HG02973 (cell line): Measurements from ENCODE around the gene CNPY1.

Experiments
- ATAC-seq: cut with Tn5 transposase; IDR thresholded peaks from one replicate; pipeline ENCODE4 v1.9.1; 2021; ENCODE audit warnings: moderate library complexity; ENCODE audit not compliant: unreplicated experiment

The CNPY1 gene

DNA sequence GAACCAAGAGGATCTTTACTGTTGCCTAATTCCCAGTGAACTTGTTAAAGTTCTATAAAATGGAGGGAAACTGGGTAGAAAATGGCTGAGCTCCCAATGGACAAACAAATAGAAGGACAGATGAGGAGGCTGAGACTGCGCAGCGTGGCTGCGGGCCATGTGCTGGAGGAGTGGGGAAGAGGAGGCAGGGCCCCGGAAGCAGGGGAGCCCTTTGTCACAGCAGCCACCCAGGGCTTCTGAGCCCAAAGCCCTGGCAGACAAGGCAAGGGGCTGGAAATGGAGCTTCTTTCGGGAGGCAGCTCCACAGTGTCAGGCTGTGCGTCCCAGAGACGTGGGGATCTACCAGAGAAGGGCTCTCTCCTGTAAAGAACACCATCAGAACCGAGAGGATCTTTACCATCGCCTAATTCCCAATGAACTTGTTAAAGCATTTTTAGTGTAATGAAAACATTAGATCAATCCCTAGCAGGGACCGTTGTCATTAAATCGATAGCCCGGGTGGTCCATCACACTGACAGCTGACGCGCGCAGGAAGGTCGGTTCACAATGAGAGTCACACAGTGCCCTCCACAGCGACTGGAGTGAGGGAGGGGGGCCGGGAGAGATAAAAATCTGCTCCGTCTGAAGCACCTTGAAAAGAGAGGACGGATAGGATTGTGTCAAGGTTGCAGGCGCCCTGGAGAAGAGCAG lies 14.0 kb upstream of the CNPY1 start:
- no peak for ATAC-seq

DNA sequence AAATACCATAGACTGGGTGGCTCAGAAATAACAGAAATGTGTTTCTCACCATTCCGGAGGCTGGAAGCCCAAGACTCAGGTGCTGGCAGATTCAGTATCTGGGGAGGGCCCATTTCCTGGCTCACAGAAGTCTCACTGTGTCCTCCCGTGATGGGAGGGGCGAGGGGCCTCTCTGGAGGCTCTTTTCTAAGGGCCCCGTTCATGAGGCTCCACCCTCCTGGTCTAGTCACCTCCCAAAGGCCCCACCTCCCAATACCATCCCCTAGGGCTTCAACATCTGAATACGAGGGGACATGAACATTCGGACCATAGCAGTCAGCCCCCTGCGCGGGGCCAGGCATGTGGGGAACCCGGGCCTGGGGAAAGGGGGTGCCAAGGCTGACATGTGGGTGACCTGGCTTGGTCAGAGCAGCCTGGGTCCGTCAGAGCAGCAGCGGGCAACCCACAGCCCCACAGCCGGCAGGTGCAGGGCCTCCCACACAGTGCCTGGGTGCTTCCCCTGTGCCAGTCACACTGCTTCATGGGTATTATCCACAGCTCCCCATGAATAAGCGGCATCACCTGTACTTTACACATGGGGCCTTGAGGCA lies 13.3 kb upstream of the CNPY1 start:
- ATAC-seq, result no peak

DNA sequence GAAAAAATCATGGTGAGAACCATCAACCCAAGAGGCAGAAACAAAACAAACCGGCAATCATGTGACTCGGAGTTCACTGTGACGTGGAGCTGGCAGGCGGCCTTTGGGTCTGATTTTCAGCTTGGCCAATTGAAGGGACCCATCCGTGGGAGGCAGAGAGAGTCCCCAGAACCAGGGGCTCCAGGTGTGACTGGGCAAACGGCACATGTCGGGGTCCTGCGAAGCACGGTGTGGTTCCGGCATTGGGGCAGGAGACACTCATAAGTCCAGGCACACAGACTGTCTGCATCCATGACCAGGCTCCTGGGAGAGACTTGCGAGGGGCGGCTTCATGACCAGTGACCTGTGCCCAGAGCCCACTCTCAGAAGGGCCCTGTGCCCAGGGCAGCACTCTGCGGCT lies 12.6 kb upstream of the CNPY1 start:
- no peak for ATAC-seq

DNA sequence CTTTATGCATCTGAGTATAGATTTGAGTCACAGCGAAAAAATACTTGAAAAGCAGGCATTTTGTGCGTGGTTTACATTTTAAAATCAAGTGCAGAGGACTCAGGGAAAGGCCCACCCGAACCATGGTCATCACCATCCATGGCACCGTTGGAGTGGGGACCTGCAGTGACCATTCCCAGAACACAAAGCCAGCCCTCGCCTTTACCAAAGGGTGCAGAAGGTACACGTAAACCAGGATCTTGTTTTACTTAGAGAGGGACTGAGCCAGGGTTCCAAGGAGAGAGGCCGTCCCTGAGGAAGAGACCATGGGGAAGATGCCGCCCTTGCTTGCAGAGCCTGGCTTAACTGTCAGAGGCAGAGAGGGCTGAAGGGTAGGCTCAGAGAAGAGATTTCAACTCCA lies 12.0 kb upstream of the CNPY1 start:
- no peak for ATAC-seq

DNA sequence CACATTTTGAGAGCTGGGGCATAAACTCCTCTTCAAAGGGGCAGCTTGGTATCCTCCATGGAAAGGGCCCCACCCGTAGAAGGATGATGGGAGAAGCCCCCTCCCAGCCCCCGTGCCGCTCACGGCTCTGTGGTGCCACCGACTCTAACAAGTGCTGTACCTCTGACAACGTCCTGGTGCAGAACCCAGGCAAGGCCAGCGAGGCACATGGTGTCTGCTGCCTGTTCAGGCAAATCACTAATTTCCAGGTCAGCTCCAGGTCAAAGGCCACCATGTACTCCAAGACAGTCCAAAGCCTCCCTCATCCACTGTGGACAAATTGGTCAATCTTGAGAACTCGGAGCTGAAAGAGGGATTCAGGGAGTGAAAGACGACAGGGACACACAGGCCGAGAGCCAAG lies 11.4 kb upstream of the CNPY1 start:
- ATAC-seq, result no peak

DNA sequence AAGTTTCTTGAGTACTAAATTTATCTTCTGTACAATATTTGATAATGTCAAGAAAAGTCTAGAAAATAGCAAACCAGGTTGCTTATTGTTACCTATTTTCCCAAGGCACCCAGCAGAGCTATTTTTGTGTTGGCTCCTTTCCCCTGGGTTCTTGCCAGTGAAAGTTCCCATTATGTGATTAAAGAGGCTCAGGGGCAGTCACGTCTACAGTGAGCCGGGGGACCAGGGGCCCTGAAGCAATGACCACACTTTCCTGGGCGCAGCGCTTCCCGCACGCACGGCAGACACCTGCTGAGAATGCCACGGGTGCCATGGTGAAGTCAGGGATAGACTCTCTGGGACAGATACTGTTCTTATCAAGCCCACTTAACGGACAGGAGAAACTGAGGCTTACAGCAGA lies 10.4 kb upstream of the CNPY1 start:
- ATAC-seq, result no peak

DNA sequence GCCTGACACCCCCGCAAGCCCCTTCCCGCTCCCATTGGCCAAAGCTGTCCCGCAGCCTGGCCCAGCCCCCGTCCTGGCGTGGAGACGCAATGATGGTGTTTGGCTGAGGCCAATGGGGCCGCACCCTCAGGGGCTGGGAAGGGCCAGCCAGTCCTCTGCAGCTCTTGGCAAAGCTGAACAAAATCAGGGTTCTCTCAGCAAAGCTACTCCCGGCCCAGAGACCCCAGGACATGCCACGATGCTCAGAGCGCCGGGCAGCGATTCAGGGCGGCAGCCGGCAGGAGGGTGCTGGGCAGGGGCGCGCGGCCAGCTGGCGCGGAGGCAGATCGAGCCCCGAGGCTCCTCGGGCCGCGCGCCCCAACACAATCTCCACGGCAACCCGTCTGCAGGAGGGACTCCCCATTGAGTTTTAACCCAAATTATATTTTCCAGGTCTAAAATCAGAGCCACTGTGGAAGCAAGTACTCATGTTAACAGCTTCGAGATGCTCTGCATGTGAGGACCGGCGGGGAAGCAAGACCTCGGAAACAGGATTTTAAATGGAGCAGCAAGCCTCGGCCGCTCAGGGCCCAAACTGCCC lies 8.8 kb upstream of the CNPY1 start:
- no peak for ATAC-seq

DNA sequence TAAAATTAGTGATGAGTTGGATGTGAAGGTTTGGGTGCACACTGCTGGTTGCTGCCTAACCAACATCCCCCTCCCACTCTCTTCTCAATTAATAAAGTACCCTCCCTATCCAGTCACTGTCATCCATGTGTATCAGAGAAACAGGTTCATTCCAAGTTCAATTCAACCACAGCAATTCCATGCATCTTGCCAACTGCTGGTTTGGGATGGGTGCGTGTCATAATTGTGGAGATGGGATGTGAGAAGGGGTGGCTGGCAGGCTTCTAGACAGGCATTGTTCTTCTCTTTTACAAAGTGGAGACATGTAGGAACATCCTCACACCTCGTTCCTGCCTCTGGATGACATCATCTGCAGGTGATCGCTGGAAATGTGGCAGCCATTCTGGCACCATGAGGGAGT lies 7.5 kb upstream of the CNPY1 start:
- ATAC-seq, result no peak

DNA sequence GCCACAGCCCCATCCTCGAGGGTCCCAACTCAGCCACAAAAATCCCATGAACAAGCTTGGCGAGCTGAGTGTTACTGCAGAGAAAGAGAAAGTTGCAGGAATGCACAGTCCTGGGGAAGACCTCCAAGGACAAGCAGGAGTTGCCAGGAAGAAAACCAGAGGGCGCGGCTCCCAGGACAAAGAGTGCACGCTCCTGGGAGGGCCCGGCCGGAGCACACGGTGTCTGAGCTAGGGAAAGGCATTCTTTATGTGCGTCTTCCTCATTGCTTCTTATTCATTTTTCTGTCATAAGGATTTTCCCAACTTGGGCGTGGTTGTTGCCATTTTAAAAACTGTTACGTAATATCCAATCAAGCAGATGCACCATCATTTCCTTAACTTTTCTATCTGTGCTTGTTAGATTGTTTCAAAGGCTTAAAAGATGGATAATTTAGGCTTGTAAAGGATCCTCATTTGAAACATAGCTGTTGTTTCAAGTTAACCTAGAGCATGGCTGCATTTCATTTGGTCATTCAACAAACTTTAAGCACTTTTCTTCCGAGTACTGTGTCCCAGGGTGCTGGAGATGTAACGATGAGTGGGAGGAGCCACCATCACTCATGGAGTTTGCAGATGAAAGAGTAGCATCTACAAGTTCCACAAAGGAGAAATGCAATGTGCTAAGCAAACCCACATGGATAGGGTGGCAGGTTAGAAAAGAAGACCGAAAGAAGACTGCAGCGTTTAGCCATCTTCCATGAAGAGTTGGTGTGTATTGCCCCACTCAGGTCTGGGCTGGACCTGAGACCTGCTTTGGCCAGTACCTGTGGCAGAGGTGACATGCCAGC lies 5.6 kb upstream of the CNPY1 start:
- no peak for ATAC-seq

DNA sequence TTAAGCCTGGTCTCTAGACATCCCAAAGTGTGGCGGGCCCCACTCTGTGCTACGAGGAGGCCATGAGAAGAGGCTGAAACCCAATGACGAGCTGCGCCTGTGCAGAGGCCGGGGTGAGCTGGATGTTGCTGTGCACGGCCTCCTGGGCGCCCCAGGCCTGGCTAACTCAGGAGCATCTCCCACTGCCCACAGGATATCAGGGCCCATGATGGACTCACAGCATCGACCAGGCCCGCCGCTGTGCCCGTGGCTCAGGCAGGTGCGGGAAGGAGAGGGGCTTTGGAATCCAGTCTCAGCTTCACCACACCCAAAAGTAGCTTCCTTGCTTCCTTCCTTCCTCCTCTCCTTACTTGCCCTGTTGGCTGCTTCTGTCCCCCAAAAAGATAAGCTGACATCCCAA lies 4.6 kb upstream of the CNPY1 start:
- ATAC-seq, result no peak

DNA sequence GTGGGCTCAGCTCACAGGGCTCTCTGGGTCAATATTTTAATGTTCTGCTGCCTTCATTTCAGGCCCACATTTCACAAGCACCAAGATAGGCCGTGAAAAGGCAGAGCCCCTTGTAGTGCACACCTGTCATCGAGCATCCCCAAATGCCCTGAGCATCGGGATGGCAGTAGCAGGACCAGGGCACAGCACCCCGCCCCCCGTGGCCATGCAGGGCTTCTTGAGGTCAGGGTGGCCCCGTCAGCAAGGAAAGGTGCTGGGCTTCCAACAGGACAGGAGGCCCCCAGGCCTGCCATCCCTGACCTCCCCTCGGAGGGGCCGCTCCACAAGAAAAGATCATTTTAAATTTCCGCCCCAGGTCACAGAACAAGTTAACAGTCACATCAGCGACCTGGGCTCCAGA lies 2.9 kb upstream of the CNPY1 start:
- ATAC-seq, result no peak

DNA sequence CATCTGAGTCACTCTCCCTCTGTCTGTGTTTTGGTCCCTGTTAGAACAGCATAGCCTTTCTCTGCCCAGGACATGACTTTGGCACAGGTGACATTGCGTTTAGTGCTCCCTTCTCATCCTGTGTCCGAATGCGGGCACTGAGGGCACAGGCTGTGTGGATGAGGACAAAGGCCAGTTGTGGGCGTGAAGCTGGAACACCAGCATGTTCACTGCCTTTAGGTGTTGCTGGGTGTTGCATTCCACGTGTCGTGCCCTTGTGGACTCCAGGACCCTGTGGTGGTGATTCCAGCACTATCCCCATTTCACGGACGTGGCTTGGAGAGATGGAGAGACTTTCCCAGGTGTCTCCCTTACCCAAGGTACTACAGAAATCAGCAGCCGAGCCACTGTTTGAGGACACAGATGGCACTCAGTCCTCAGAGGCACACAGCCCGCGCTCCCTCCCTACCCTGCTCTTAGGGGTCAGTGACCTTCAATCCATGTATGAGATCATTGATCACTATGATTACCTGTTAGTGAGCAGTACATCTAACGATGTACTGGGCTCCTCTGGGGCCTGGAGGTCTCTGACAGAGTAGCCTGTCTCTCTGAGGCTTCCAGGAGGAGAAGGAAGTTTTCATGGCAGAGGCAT lies 917 bp upstream of the CNPY1 start:
- no peak for ATAC-seq

DNA sequence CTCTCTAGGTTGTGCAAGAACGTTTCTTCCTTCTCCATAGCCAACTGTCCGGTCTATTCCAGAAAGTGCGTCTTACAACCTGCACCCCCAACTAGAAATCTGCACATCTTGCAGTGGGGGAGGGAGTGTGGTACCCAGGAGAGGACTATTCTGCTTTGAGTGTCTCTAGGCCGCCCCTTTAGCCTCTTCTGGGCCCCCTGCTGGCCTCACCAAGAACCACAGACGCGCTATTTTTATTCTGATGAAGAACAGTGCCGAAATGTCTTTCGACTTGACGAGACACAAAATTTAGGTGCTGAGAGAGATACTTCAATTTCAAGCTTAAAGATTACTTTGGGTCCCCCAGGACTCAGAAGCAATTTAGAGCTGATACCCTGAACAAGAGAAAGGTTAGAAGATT lies 1.0 kb downstream of the CNPY1 start:
- ATAC-seq, result no peak

DNA sequence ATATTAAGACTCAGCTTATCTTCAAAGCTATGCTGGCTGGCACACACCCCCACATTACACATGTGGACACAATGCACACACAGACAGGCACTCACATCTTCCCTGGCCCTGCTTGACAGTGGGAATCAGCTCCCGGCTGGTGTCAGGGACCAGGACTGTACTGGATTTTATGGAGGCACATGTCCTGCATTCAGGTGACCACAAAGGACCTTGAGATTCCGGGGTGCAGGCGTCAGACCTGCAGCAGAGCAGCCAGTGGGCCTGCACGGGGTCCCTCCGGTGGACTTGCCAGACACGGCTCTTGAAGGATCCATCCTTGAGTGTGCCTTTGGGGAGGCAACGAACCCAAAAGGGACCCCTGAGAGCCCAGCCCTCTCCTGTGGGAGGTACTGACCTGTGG lies 1.9 kb downstream of the CNPY1 start:
- no peak for ATAC-seq

DNA sequence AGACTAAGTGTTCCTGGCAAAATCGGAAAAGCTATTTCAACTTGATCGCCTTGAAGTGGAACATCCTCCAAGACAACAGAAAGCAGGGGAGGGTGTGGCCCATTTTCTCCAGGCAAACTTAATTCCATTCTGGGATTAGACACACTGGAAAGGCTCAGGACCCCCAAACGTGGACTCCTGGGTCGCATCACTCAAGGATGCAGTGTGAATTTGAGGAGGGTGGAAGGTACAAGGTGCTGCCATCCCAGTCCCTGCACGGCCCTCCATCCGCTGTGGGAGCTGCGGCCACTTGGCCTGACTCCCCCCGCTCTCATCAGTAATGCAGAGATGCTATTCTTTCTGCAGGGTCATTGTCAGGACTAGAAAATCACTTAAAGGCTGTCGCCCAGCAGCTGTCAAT lies 2.4 kb downstream of the CNPY1 start:
- no peak for ATAC-seq

DNA sequence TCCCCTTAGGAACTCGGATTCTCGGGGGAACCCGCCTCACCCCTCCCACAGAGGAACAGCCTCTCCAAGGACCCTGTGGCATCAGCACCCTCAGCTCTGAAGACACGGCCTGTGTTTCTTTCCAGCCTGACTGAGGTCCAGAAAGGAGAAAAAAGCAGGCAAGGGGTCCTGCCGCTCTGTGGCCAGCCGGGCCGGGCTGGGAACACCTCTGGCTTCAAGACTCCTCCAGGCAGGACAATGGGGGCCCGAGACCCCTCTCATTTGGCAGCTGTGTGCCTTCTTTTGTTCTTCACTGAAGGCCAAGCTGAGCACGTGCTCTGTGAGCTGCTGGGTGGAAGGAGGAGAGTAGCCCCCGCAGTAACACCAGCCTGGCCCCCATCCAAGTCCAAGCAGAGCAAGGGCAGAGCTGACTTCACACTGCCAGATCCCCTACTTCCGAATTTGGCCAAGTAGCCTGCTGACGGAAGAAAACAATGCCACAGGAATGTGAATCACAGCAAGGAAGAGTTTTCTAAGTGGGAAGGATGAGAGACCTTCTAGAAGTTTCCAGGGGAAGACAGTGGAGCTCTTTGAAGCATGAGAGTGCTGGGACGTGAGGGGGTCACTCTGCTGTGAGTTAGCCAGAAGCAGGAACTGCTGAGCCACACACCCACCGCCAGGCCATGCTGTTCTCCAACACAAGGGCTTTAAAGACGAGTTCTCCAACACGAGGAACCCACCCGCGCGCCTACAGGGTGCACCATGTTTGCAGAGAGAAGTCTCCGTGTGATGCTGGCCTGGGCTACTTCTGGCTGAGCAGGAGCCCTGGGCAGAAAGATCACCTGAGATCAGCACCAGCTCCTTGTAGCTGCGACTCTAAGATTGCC lies 3.1 kb downstream of the CNPY1 start:
- no peak for ATAC-seq

DNA sequence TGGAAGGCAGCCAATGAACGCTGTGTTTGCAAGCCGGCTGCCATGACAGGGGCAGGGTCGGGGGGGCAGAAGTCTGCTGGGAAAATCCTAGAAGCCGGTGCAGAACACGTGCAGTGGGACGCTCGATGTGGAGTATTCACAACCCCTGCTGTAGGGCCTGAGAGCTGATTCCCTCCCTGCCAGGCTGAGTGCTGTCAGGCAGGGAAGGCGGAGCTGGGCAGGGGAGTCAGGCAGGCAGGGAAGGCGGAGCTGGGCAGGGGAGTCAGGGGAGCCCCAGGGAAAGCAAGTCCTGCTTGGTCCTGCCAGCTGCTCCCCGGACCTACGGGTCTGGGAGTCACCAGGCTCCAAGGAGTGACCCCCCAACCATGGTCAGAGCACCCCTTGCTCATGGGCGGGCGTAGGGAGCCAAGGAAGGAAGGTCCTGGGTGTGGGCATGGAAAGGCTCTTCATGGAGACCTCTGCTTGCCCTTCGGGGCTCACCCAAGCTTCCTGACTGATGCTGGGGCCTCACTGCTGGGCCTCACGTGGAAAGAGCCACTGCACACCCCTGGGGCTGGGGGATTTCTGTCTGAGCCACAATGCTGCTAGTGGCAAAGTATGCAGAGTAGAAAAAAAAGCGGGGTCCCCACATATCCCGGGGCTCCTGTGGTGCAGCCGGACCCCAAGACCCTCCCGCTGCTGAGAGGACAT lies 4.2 kb downstream of the CNPY1 start:
- no peak for ATAC-seq

DNA sequence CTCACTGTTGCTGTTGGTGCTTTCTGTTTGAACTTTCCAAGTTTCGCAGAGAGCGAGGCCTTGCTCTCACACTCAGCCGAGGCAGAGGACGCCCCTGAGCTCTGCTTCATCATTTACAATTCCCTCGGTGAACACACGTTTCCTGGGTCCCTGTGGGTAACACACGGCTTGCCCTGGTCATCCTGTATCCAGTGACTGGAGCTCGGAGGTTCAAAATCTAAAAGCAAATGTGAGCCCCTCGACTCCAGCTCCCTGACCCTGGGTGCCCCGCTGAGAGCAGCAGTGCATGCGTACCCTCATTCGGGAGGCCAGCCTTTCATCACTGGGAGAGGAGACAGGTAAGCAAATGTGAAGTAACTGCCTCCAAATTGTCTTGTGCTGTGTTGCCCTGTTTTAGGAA lies 5.8 kb downstream of the CNPY1 start:
- ATAC-seq, result no peak

DNA sequence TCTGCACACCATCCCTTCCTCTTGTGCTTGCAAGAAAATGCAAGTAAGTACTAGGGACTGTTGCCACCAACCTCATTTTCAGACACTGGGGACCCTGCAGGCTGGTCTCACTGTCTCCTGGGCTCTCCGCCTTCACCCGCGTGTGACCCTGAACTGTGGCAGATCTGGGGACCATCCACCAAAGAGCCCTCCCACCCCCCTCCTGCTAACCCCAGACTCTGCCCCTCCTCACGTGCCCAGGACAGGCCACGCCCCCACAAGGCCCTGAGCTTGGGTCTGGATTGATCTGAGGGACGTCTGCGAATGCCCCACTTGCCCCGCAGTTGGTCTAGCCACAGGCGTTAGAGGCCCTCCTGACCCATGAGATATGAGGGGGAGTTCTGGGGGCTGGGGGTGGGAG lies 8.1 kb downstream of the CNPY1 start:
- no peak for ATAC-seq

DNA sequence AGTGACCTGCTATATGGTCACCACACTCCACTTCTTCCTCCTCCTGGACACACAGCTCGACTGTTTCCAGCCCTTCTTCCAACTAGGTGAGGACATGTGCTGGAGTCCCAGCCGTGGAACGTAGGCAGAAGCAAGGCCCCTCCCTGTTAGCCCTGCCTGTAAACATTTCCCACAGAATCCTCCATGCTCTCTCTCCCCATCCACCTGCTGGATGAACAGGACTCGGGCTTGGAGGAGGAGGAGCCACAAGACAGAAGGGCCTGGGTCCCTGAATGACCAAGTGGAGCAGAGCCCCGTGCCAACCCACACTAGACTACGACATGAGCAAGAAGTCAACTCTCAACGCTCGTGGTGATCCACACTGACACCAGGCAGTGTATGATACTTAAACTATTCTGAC lies 9.9 kb downstream of the CNPY1 start:
- no peak for ATAC-seq
